BJ (cell line): ENCODE data around the gene MALRD1. TPM values are rescaled to one million over a fixed set of nuclear protein-coding genes. Genes with fewer than 3 reads are reported as not detected.

ENCODE experiments used
- CTCF ChIA-PET: fragments of 350-600 bp; formaldehyde crosslinking; extraction: SDS; loops from one replicate; lab custom pipeline; 2021; ENCODE audit warnings: antibody characterized with exemption, inconsistent platforms; lab: Yijun Ruan, JAX
- POLR2A ChIA-PET: fragments of 300-600 bp; sonication (Branson Sonifier 250); formaldehyde crosslinking; extraction: SDS; loops from one replicate; lab custom pipeline; 2021; ENCODE audit warnings: antibody characterized with exemption; lab: Charles Lee
- DNase-seq: peaks from one replicate; pipeline ENCODE4 v3.0.0-alpha.2; 2011; ENCODE audit warnings: low read depth
- H3K27me3 ChIP-seq: 2 replicates; pipeline ENCODE4 v1.6.0; 2011; ENCODE audit warnings: low read length; ENCODE audit not compliant: control insufficient read depth, insufficient read depth
- H3K36me3 ChIP-seq: 2 replicates; pipeline ENCODE4 v1.5.1; 2011; ENCODE audit warnings: low read length; ENCODE audit not compliant: control insufficient read depth, insufficient read depth
- H3K4me3 ChIP-seq: 2 replicates; pipeline ENCODE4 v1.5.1; 2011; ENCODE audit warnings: low read depth, mild to moderate bottlenecking, control low read depth, low read length
- CTCF ChIP-seq: IDR thresholded peaks from 2 replicates; pipeline ENCODE4 v1.5.1; 2011; ENCODE audit warnings: low read depth, mild to moderate bottlenecking, control low read depth, inconsistent platforms, low read length, moderate library complexity; ENCODE audit not compliant: insufficient read depth
- polyA plus RNA-seq: library from polyadenylated mRNA; depleted of rRNA; stranded (reverse); fragments of >200 nt; gene quantifications from 2 replicates; pipeline ENCODE4 v1.2.3, GENCODE V29; 2011

Gene MALRD1
- polyA plus RNA-seq, 1 experiment = not detected

DNA sequence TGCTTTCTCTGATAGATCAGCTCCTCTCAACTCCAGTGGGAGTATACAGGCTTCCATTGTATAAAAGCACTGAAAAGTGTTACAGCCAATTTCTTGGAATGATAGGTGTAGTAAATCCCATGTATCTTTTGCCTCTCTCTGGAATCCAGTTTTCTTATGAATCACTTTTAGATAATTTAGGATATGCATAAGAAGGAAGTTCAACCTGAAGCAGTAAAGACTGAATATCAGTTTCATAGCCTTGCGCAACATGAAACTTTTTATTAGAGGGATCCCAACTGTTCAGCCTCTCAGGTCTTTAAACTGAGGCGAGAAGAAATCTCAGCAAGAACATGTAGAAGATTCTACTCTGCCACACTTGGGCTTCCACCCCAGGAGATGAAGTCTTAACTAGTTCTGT lies 280.0 kb downstream of the MALRD1 start:
- DNase-seq = no peak
- CTCF ChIA-PET = no interaction called here

GRCh38 chr10:19329475-19329874 lies 280.9 kb downstream of the MALRD1 start:
- no peaks in the 10 kb centered on the region for H3K36me3 ChIP-seq
- DNase-seq = no peak
- ChIA-PET CTCF (interaction anchor here (0.6 kb wide), 1 partner anchor 146 kb away, joined by 3 read pairs; no protein-coding TSS in a partner anchor), POLR2A (no interaction called here)
- no peak overlapping the region for H3K4me3 ChIP-seq
- no peak for TF ChIP-seq CTCF
- H3K27me3 ChIP-seq = no peaks in the 10 kb centered on the region

More for the DNA sequence above, 280.0 kb downstream of the MALRD1 start:
- POLR2A ChIA-PET = no interaction called here
- no peaks in the 10 kb centered on the region for H3K27me3 ChIP-seq
- H3K4me3 ChIP-seq = no peak overlapping the region
- no peak for TF ChIP-seq CTCF
- no peaks in the 10 kb centered on the region for H3K36me3 ChIP-seq

- Histone ChIP-seq H3K27me3 (no peaks in the 10 kb centered on the region), H3K36me3 (no peaks in the 10 kb centered on the region), H3K4me3 (no peak overlapping the region)
- CTCF ChIA-PET = no interaction called here
- TF ChIP-seq CTCF = no peak
- POLR2A ChIA-PET = no interaction called here
- no peak for DNase-seq
These were observed 283.7 kb downstream of the MALRD1 start for GRCh38 chr10:19332304-19332703.

DNA sequence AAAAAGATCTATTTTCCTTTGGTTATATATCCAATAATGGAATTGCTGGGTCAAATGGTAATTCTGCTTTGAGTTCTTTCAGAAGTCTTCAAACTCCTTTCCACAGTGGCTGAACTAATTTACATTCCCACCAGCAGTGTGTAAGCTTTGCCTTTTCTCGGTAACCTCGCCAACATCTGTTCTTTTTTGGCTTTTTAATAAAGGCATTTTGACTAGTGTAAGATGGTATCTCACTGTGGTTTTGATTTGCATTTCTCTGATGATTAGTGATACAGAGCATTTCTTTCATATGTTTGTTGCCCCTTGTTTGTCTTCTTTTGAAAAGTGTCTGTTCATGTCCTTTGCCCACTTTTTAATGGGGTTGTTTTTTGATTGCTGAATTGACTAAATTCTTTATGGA lies 285.0 kb downstream of the MALRD1 start:
- Histone ChIP-seq H3K36me3 (no peaks in the 10 kb centered on the region), H3K27me3 (no peaks in the 10 kb centered on the region), H3K4me3 (no peak overlapping the region)
- ChIA-PET POLR2A (no interaction called here), CTCF (no interaction called here)
- TF ChIP-seq CTCF = no peak
- DNase-seq = no peak

GRCh38 chr10:19347621-19348020 lies 299.0 kb downstream of the MALRD1 start:
- Histone ChIP-seq H3K36me3 (no peaks in the 10 kb centered on the region), H3K4me3 (no peak overlapping the region), H3K27me3 (no peaks in the 10 kb centered on the region)
- ChIA-PET CTCF (interaction anchor here (1.1 kb wide), 1 partner anchor 43 kb away, joined by 3 read pairs; no protein-coding TSS in a partner anchor), POLR2A (no interaction called here)
- no peak for TF ChIP-seq CTCF
- DNase-seq = no peak
